ENCODE results near the gene LIMS1.
"Not testable (repeated sequence)": the region's sequence is repeated elsewhere in the genome, so short reads cannot be mapped to it uniquely, and the experiment has no call there.

LIMS1 gene

DNA sequence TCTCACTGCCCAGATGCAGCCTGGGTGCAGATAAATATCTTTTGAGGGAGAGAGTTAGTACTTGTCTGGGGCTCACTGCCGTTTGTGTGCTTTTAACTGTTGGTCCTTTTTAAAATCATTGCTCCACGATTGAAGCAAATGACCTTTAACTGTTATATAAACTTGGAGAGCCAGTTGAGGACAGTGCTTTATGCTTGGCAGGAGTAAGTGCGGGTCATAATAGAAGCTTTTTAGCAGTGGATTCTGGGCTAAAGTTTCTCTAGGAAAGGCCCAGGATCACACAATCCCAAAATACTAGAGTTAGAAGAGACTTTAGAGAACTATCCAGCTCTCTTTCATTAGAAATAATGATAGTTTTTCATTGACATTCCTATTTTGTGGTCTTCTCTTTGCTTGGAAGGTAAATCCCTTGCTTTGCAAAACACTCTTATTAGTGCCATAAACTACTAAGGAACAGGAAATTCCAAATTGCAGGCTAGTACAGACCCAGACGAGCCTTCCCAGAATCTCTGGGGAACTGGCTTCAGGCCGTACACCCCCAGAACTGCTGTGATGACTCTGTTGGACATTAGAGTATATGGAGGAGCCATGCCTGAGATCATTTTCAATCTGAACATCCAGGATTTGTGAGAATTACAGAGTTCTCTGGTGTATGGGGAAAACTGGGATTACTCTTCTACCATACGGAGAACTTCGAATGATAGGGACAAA is 19.1 kb downstream of the LIMS1 start:
- Histone ChIP-seq H3K36me3 (ENCODE audit: control insufficient read depth in 1 of 2, insufficient read depth in 2 of 2, low read length in 2 of 2) (no peaks in the 10 kb centered on the region), H3K4me1 (ENCODE audit: control insufficient read depth in 1 of 2, insufficient read depth in 2 of 2, low read length in 2 of 2) (peaks cover 0 to 33% of the 10 kb centered on the region in 2 donors), H3K27ac (ENCODE audit: low read length) (peak overlapping the region; percentile 60), H3K9me3 (ENCODE audit: control insufficient read depth in 1 of 2, low read length in 2 of 2) (no peaks in the 10 kb centered on the region), H3K27me3 (ENCODE audit: low read depth, low read length) (no peaks in the 10 kb centered on the region), H3K4me3 (ENCODE audit: low read depth in 1 of 2, low read length in 2 of 2) (peak overlapping the region; percentile 5 to 17)

DNA sequence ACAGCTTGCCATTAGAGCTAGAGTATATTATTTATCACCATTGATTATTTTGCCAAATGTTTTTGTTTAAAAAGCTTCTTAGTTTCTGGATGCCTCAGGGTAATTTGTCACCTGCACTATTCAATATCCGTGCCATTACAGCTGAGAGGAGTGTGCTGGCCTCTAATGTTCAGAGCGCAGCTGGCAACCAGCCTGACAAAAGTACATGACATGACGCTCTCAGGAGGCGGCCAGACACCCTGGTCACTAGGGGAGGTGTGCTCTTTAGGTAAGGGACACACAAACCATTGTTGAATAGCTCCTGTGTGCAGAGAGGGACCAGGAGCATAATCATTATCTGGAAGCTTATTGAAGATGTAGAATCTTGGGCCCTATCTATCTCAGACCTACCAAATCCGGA is 20.3 kb downstream of the LIMS1 start:
- H3K4me1 ChIP-seq (ENCODE audit: control insufficient read depth in 1 of 2, insufficient read depth in 2 of 2, low read length in 2 of 2) = peaks cover 0 to 33% of the 10 kb centered on the region in 2 donors
- H3K27me3 ChIP-seq (ENCODE audit: low read depth, low read length) = no peaks in the 10 kb centered on the region
- H3K27ac ChIP-seq (ENCODE audit: low read length) = no peak overlapping the region
- no peaks in the 10 kb centered on the region for H3K36me3 ChIP-seq (ENCODE audit: control insufficient read depth in 1 of 2, insufficient read depth in 2 of 2, low read length in 2 of 2)
- no peaks in the 10 kb centered on the region for H3K9me3 ChIP-seq (ENCODE audit: control insufficient read depth in 1 of 2, low read length in 2 of 2)
- no peak overlapping the region for H3K4me3 ChIP-seq (ENCODE audit: low read depth in 1 of 2, low read length in 2 of 2)

DNA sequence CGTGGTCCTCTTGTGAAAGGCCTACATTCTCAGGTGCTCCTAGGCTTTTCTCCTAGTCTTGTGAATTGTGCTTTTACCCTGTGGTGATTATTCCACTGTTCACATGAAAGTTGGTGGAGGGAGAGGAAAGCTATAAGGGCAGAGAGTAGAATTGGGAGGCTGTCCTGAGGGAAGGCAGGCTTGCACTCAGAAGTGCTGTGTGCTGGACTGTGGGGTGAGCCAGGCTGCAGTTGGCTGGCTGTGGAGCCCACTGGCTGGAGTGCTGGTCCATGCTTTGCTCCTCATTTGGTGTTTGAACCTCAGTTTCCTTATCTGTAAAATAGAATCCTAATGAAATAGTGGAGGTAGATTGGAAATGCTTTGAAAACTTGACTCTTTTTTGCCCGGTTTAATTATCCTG is 21.3 kb downstream of the LIMS1 start:
- H3K27ac ChIP-seq (ENCODE audit: low read length) = no peak overlapping the region

DNA sequence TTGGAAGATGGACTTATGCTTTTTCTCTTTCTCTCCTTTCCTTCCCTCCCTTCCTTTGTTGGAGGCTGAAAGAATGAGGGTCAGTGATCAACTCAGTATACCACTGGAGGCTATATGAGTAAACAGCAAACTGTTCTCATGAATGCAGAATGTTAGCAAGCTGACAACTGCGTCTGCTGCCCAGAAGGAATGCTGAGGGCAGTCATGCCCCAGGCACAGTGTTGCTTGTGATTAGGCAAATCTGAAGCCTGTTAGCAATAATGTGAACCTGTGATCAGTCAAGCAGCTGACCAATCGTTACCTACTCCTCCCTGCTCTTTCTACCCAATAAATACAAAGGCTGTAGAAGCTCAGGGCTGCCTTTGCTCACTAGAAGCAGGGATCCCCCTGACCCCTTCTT is 22.3 kb downstream of the LIMS1 start:
- not testable (repeated sequence) for H3K9me3 ChIP-seq (ENCODE audit: control insufficient read depth in 1 of 2, low read length in 2 of 2); H3K27ac ChIP-seq (ENCODE audit: low read length); H3K36me3 ChIP-seq (ENCODE audit: control insufficient read depth in 1 of 2, insufficient read depth in 2 of 2, low read length in 2 of 2); H3K4me3 ChIP-seq (ENCODE audit: low read depth in 1 of 2, low read length in 2 of 2); H3K27me3 ChIP-seq (ENCODE audit: low read depth, low read length)
- H3K4me1 ChIP-seq (ENCODE audit: control insufficient read depth in 1 of 2, insufficient read depth in 2 of 2, low read length in 2 of 2) = peaks cover 0 to 53% of the 10 kb centered on the region in 2 donors

More for the DNA sequence above, 21.3 kb downstream of the LIMS1 start:
- H3K4me1 ChIP-seq (ENCODE audit: control insufficient read depth in 1 of 2, insufficient read depth in 2 of 2, low read length in 2 of 2) = peaks cover 0 to 43% of the 10 kb centered on the region in 2 donors
- H3K27me3 ChIP-seq (ENCODE audit: low read depth, low read length) = no peaks in the 10 kb centered on the region
- no peaks in the 10 kb centered on the region for H3K36me3 ChIP-seq (ENCODE audit: control insufficient read depth in 1 of 2, insufficient read depth in 2 of 2, low read length in 2 of 2)
- no peak overlapping the region for H3K4me3 ChIP-seq (ENCODE audit: low read depth in 1 of 2, low read length in 2 of 2)
- H3K9me3 ChIP-seq (ENCODE audit: control insufficient read depth in 1 of 2, low read length in 2 of 2) = no peaks in the 10 kb centered on the region

DNA sequence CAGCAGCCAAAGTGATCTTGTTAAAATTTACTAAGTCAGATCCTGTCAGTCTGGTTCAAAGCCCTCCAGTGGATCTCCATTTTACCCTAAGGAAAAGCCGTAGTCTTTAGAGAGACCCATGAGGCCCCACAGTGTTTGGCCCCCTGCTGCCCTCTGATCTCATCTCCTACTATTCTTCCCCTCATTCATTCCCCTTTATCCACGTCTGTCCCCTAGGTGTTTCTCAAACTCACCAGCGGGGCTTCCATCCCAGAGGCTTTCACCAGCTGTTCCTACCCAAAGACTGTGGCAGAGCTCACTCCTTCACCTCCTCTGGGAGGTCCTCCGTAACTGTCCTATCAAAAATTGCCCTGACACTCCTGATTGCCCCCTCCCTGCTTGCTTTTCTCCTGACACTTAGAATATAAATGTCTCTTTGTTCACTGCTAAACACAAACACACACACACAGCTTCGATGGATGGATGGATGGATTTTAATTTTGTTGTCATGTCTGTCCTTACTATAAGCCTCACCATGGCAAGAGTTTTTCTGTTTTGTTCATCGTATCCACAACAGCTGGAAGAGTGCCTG is 26.1 kb downstream of the LIMS1 start:
- peaks cover 0 to 35% of the 10 kb centered on the region in 2 donors for H3K4me1 ChIP-seq (ENCODE audit: control insufficient read depth in 1 of 2, insufficient read depth in 2 of 2, low read length in 2 of 2)
- H3K27ac ChIP-seq (ENCODE audit: low read length) = no peak overlapping the region
- H3K36me3 ChIP-seq (ENCODE audit: control insufficient read depth in 1 of 2, insufficient read depth in 2 of 2, low read length in 2 of 2) = no peaks in the 10 kb centered on the region
- no peaks in the 10 kb centered on the region for H3K27me3 ChIP-seq (ENCODE audit: low read depth, low read length)
- no peak overlapping the region for H3K4me3 ChIP-seq (ENCODE audit: low read depth in 1 of 2, low read length in 2 of 2)
- H3K9me3 ChIP-seq (ENCODE audit: control insufficient read depth in 1 of 2, low read length in 2 of 2) = no peaks in the 10 kb centered on the region

DNA sequence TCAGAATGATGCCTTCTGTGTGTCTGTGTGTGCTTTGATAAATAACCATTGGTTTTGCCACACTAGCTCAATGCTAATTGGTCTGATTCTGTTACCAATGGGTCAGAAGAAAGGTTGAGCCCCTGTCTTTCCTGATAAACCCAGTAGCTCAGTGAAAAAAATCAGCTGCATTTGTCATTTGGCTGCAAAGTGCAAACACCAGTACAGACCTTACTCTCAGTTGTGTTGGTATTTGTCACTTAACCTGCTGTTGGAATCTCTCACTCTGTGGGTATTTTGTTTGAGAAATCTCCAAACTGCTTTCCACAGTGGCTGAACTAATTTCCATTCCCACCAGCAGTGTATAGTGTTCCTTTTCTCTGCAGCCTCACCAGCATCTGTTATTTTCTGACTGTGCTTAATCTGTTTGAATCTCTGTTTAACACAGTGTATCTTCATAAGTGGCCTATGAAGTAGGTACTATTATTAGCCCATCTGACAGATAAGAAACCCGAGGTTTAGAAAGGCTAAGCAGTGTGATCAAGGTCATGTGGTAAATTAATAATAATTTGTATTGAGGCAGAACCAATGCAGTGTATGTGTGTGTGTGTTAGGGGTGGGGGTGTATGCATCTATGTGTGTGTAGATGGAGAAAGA is 26.7 kb downstream of the LIMS1 start:
- no peaks in the 10 kb centered on the region for H3K27me3 ChIP-seq (ENCODE audit: low read depth, low read length)
- H3K9me3 ChIP-seq (ENCODE audit: control insufficient read depth in 1 of 2, low read length in 2 of 2) = no peaks in the 10 kb centered on the region
- no peak overlapping the region for H3K27ac ChIP-seq (ENCODE audit: low read length)
- peaks cover 0 to 37% of the 10 kb centered on the region in 2 donors for H3K4me1 ChIP-seq (ENCODE audit: control insufficient read depth in 1 of 2, insufficient read depth in 2 of 2, low read length in 2 of 2)
- no peaks in the 10 kb centered on the region for H3K36me3 ChIP-seq (ENCODE audit: control insufficient read depth in 1 of 2, insufficient read depth in 2 of 2, low read length in 2 of 2)
- H3K4me3 ChIP-seq (ENCODE audit: low read depth in 1 of 2, low read length in 2 of 2) = no peak overlapping the region

DNA sequence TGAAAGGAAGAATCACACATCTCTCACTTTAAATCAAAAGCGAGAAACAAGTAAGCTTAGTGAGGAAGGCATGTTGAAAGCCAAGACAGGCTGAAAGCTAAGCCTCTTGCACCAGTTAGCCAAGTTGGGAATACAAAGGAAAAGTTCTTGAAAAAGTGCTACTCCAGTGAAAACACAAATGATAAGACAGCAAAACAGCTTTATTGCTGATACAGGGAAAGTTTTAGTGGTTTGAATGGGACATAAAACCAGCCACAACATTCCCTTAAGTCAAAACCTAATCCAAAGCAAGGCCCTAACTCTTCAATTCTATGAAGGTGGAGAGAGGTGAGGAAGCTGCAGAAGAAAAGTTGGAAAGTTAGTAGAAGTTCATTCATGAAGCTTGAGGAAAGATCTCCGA is 28.0 kb downstream of the LIMS1 start:
- Histone ChIP-seq H3K27me3 (ENCODE audit: low read depth, low read length) (no peaks in the 10 kb centered on the region), H3K36me3 (ENCODE audit: control insufficient read depth in 1 of 2, insufficient read depth in 2 of 2, low read length in 2 of 2) (no peaks in the 10 kb centered on the region), H3K9me3 (ENCODE audit: control insufficient read depth in 1 of 2, low read length in 2 of 2) (no peaks in the 10 kb centered on the region), H3K4me1 (ENCODE audit: control insufficient read depth in 1 of 2, insufficient read depth in 2 of 2, low read length in 2 of 2) (peaks cover 0 to 47% of the 10 kb centered on the region in 2 donors), H3K27ac (ENCODE audit: low read length) (no peak overlapping the region), H3K4me3 (ENCODE audit: low read depth in 1 of 2, low read length in 2 of 2) (no peak overlapping the region)

DNA sequence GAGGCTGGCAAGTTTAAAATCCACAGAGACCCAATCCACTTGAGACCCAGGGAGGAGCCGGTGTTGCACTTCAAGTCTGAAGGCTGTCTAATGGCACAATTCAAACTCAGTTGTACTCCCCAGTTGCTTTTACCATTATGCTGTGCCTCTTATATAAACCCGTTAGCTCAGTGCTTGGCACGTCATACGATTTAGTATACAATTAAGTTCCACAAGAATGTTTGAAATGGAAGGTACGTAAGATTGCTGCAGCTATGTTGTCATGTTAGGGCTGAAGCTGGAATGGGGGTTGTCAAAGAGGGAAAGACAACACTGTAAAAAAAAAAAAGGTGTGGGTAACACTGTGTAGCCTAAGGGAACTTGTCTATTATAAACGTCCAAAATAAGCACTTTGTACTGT is 30.2 kb downstream of the LIMS1 start:
- Histone ChIP-seq H3K27ac (ENCODE audit: low read length) (peak overlapping the region; percentile 36), H3K4me3 (ENCODE audit: low read depth in 1 of 2, low read length in 2 of 2) (no peak overlapping the region), H3K36me3 (ENCODE audit: control insufficient read depth in 1 of 2, insufficient read depth in 2 of 2, low read length in 2 of 2) (no peaks in the 10 kb centered on the region), H3K4me1 (ENCODE audit: control insufficient read depth in 1 of 2, insufficient read depth in 2 of 2, low read length in 2 of 2) (peaks cover 0 to 47% of the 10 kb centered on the region in 2 donors), H3K27me3 (ENCODE audit: low read depth, low read length) (no peaks in the 10 kb centered on the region), H3K9me3 (ENCODE audit: control insufficient read depth in 1 of 2, low read length in 2 of 2) (no peaks in the 10 kb centered on the region)

DNA sequence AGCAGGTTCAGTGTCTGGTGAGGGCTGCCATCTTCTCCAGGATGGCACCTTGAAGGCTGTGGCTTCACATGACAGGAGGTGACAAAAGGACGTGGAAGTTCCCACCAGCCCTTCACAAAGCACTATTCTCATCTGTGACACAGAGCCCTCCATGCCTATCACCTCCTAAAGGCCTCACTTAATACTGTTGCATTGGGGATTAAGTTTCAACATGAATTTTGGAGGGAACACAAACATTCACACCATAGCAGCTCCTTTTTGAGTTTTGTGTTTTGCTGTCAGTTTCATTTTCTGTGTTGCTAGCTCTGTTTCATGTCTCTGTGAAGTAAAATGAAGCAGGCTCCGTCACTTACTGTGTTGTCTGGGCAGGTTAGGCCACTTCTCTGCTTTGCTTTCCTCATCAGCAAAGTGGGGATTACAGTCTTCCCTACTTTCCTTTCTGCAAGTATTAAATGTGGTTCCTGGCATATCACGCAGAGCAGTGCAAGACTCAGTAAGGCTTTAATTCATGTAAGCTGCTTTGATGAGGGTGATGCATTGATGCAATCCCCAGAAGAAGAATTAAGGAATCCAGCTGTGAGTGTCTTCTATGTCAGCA is 31.6 kb downstream of the LIMS1 start:
- Histone ChIP-seq H3K4me3 (ENCODE audit: low read depth in 1 of 2, low read length in 2 of 2) (no peak overlapping the region), H3K36me3 (ENCODE audit: control insufficient read depth in 1 of 2, insufficient read depth in 2 of 2, low read length in 2 of 2) (no peaks in the 10 kb centered on the region), H3K9me3 (ENCODE audit: control insufficient read depth in 1 of 2, low read length in 2 of 2) (no peaks in the 10 kb centered on the region), H3K27me3 (ENCODE audit: low read depth, low read length) (no peaks in the 10 kb centered on the region), H3K4me1 (ENCODE audit: control insufficient read depth in 1 of 2, insufficient read depth in 2 of 2, low read length in 2 of 2) (peaks cover 0 to 38% of the 10 kb centered on the region in 2 donors), H3K27ac (ENCODE audit: low read length) (peak overlapping the region; percentile 36)

DNA sequence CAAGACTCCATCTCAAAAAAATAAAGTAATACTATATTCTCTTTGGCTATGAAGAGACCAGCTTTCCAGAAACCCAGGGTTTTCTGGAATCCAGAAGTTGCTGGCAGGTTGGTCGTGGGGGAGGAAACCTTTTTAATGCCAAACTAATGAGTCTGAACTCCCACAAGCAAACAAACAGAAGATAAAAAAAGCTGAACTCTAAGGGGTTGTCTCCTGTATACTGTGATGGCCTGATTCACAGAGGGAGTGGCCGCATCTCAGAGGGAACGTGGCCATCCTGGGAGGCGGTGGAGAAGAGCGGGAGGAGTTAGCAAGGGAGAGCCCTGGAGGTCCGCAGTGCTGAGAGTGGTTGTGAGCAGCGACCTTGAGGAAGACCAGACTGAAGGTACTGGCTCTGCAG is 36.1 kb downstream of the LIMS1 start:
- no peak overlapping the region for H3K4me3 ChIP-seq (ENCODE audit: low read depth in 1 of 2, low read length in 2 of 2)
- H3K27ac ChIP-seq (ENCODE audit: low read length) = no peak overlapping the region
- no peaks in the 10 kb centered on the region for H3K36me3 ChIP-seq (ENCODE audit: control insufficient read depth in 1 of 2, insufficient read depth in 2 of 2, low read length in 2 of 2)
- H3K4me1 ChIP-seq (ENCODE audit: control insufficient read depth in 1 of 2, insufficient read depth in 2 of 2, low read length in 2 of 2) = peaks cover 0 to 26% of the 10 kb centered on the region in 2 donors
- H3K9me3 ChIP-seq (ENCODE audit: control insufficient read depth in 1 of 2, low read length in 2 of 2) = no peaks in the 10 kb centered on the region
- no peaks in the 10 kb centered on the region for H3K27me3 ChIP-seq (ENCODE audit: low read depth, low read length)

DNA sequence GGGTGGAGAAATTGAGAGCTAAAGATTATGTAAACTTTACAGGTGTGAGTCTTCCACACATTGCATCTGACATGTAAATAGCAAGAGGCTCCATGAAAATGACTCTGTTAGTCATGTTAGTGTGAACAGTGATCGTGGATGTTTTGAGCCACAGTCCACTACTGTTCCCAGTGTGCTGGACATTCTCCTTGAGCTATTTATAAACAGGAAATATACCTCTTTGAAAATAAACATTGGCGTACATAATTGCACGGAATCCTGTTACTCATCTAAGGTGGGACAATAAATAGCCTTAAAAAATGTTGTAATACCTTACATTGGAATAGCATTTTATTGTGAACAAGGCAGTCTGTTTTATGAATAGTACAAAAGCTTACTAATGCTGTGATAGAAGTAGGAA is 37.0 kb downstream of the LIMS1 start:
- Histone ChIP-seq H3K4me1 (ENCODE audit: control insufficient read depth in 1 of 2, insufficient read depth in 2 of 2, low read length in 2 of 2) (peaks cover 0 to 26% of the 10 kb centered on the region in 2 donors), H3K4me3 (ENCODE audit: low read depth in 1 of 2, low read length in 2 of 2) (no peak overlapping the region), H3K9me3 (ENCODE audit: control insufficient read depth in 1 of 2, low read length in 2 of 2) (no peaks in the 10 kb centered on the region), H3K36me3 (ENCODE audit: control insufficient read depth in 1 of 2, insufficient read depth in 2 of 2, low read length in 2 of 2) (no peaks in the 10 kb centered on the region), H3K27ac (ENCODE audit: low read length) (no peak overlapping the region), H3K27me3 (ENCODE audit: low read depth, low read length) (no peaks in the 10 kb centered on the region)
